HG03457 (cell line): Measurements from ENCODE around the gene ZNF407.

Experiments
- ATAC-seq: cut with Tn5 transposase; IDR thresholded peaks from one replicate; pipeline ENCODE4 v1.9.1; 2021; ENCODE audit warnings: moderate number of reproducible peaks; ENCODE audit not compliant: unreplicated experiment

The ZNF407 gene

DNA sequence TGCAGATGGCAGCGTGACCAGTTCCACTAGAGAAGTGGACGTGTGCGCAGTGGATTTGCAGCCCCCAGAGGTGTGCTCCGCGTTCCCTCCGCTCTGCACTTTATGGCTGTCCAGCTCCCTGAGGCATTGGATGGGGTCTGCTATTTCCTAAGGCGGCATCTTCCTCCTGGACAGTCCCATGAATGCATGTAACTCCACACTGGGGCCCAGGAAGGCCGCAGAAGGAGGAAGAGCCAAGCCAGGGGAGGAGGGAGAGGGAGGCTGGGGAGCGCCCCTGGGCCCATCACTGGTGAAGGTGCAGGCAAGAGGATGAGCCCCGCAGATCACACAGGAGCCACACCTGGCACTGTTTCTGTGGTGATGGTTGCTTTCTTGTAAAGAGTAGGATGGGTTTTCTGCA lies 512.1 kb downstream of the ZNF407 start:
- ATAC-seq: no peak

DNA sequence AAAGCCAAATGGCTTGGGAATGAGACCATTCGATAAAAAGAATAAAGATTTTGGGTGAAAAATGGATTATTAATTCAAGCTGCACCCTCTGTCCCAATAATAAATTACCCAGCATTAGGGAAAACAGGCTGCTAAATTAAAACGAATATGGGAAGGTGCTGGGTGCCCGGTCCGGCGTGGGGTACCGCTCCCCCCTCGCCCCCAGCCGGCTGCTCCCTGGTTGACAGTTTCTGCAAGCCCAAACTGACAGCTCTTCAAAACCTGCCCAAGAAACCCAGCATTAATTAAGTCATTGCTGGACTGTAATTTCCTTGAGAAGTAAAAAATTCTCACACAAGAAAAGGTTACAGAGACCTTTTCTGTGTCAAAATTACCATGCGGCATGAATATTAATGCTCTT lies 512.6 kb downstream of the ZNF407 start:
- ATAC-seq: no peak

DNA sequence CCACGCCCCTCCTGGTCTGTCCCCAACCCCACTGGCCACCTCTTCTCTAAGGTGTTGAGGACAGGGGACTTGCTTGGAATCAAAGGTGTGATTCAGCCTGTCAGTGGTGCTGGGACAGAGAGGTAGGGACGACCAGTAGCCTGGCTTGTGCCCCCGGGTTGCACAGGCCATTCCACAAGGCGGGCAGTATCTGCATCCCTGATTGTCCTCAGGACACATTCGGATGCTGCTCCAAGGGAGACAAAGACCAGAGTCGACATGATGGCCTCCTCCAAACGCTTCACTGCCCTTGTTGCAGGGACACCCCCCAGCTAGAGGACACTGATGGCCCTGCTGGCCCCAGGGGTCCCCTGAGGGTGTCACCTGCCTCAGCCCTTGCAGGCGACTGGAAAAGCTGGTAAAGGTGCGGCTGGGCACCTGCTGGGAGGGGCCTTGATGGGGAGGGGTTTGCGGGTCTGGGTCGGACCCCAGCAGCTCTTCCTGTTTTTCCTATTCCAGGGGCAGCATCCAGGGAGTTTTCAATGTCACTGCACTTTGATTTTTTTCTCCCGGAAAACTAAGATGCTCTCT lies 513.3 kb downstream of the ZNF407 start:
- ATAC-seq: no peak

DNA sequence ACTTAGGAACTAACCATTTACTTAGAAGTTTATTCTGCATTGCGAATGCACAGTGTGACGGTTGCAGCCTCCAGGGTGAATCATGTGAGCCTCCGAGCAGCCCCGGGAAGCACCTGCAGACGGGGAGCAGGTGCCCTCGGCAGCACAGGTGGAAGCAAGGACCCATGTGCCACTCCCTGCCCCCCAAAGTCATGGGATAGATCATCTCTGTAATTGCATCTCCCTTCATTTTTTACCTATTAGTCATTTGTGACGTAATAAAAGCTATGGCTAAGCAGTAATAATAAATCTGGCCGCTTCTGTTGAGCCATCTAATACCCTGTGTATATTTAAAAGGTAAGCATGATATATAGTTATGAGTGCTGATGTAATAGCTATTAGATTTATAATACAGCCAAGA lies 514.1 kb downstream of the ZNF407 start:
- ATAC-seq: no peak

DNA sequence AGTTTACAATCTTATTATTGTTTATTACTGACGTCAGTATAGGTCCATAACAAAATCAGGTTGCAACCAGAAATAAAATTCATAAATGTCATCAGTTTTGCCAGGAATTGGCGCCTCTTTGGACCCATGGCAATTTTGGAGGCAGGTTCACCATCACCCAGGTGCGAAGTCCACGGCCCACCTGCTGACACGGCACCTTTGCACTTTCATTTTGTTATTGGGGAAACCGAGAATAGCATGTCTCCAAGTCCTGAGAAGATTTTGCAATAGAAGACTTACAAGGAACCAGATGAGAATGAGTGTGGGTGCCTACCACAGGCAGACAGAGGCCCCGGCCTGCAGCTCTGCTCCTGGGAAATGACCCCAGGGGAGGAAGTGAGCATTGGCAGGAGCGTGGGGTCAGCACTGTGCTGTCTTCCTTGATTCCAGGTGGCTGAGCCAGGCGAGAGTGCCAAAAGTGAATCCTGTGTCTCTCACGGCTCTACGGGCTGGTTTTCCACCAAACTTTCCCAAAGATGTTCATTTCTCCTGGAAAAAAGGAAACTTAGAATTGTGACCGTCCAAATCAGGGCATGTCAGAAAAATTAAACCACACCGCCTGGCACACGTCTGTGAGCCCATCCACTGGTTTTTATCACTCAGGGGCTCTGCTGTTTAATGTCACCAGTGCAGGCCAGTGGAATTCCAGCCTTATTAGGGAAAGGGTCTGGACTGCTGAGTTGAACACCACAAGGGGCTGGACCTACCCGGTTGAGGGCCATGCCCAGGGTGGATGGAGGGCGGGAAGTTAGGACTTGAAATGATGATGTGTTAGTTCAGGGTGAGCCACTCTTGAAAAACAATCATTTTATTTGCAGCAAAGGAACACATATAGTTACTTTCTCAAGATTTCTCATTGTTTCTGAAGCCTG lies 514.8 kb downstream of the ZNF407 start:
- no peak for ATAC-seq

DNA sequence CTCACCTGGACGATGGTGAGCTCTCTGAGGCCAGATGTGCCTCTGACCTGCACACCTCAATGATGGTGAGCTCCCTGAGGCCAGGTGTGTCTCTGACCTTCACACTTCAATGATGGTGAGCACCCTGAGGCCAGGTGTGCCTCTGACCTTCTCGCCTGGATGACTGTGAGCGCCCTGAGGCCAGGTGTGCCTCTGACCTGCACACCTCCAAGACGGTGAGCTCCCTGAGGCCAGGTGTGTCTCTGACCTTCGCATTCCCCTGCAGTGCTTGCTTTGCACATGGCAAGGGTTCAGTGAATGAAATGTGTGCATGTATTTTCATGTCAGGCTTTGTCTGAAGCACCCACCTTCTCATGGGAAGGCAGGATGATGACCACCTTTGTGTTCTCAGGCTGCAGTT lies 515.8 kb downstream of the ZNF407 start:
- ATAC-seq: no peak

DNA sequence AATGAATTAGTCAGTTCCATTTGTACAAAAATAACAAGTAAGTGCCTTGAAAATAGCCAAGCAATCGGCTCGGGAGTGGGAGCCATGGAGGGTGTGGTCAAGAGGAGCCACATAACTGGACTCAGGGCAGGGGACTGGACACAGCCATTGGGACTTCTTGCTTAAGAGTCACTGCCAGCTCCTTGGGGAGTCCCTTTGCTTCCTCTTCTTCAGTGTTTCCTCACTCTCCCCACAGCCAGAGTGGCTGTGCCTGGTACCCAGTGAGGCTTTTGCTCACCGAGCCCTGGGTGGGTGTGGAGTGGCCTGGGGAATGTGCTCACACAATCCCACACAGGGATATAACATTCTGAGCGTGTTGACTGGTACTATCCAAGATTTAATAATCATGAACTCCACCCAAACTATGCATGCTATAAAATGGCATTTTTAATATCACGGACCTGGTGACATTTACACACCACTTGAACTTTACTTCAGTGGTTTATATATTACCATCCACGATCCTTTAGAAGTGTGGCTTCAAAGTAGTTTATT lies 516.6 kb downstream of the ZNF407 start:
- ATAC-seq: no peak
